Thymus (tissue), 14 donors: ENCODE measurements around the gene FBXO47. TPM values are rescaled to one million over a fixed set of nuclear protein-coding genes. Genes with fewer than 3 reads are reported as not detected.

Experiments used
- DNase-seq, 9 donors: peaks; one replicate each; pipeline ENCODE4 v3.0.0-alpha.2; 2013; ENCODE audit warnings: low spot score in 9 of 9, low read depth in 6 of 9, missing footprints in 1 of 9
- H3K27ac ChIP-seq, 2 donors: one replicate each; pipeline ENCODE4 v1.5.1; 2013; ENCODE audit warnings: control low read depth in 1 of 2, low read depth in 1 of 2, low read length in 1 of 2, mild to moderate bottlenecking in 1 of 2, moderate library complexity in 1 of 2
- H3K27me3 ChIP-seq, 2 donors: one replicate each; pipeline ENCODE4 v1.5.1; 2013; ENCODE audit warnings: low read length in 1 of 2; ENCODE audit not compliant: control insufficient read depth in 2 of 2, insufficient read depth in 1 of 2
- H3K36me3 ChIP-seq, 2 donors: one replicate each; pipeline ENCODE4 v1.5.1; 2013; ENCODE audit warnings: low read length in 1 of 2, mild to moderate bottlenecking in 1 of 2, moderate library complexity in 1 of 2; ENCODE audit not compliant: control insufficient read depth in 2 of 2, insufficient read depth in 2 of 2
- H3K4me1 ChIP-seq, 2 donors: one replicate each; pipeline ENCODE4 v1.5.1; 2013; ENCODE audit warnings: low read length in 2 of 2; ENCODE audit not compliant: control insufficient read depth in 2 of 2, insufficient read depth in 2 of 2
- H3K4me3 ChIP-seq, 2 donors: one replicate each; pipeline ENCODE4 v1.5.1; 2013; ENCODE audit warnings: low read length in 2 of 2, control low read depth in 1 of 2, mild to moderate bottlenecking in 1 of 2
- H3K9me3 ChIP-seq, 2 donors: one replicate each; pipeline ENCODE4 v1.5.1; 2013; ENCODE audit warnings: low read length in 1 of 2, mild to moderate bottlenecking in 1 of 2; ENCODE audit not compliant: control insufficient read depth in 2 of 2, insufficient read depth in 1 of 2
- whole genome bisulfite sequencing: extraction: QIAGEN DNeasy Blood & Tissue Kit; methylation state at CpG from one replicate; pipeline ENCODE4 v1.1.7; 2013; 5-methylcytosine and 5-hydroxymethylcytosine counted together
- long read RNA-seq, 10 donors: transcript quantifications; one replicate each; lab custom pipeline, GENCODE V29; 2026
- polyA plus RNA-seq: library from polyadenylated mRNA; stranded (reverse); fragments of 200-250 nt; gene quantifications from one replicate; pipeline ENCODE4 v1.2.3, GENCODE V29; 2013
- total RNA-seq: library from RNA; stranded (reverse); fragments of 120-200 nt; gene quantifications from one replicate; pipeline ENCODE4 v1.2.4, GENCODE V29; 2013
- donor health status: healthy.

The FBXO47 gene, protein sequence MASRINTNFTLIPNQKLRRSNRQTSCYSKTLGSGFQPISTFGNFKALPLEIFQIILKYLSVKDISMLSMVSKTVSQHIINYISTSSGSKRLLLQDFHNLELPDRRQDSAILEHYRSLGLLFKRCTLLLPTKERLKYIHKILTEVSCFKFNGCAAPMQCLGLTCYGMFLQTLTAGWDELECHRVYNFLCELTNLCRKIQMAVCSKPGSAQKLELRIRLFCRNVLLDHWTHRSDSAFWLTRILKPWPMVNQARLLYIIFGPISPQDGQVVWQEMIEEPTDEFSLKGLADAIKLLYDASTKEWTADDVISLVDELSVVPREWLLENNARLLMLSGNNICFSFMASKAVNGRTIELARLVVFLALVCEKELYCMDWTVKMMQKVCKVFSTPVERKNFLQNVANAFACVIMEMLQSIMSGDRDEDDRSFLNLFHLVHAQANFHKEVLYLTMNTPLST
- not detected for total RNA-seq
- not detected for polyA plus RNA-seq
- long read RNA-seq, donor 1 = 0 reads
- long read RNA-seq, donor 2 = 0 reads
- long read RNA-seq, donor 3 = 0 reads
- long read RNA-seq, donor 4 = 0 reads
- long read RNA-seq, donor 5 = 0 reads
- long read RNA-seq, donor 6 = 0 reads
- long read RNA-seq, donor 7 = 0 reads
- long read RNA-seq, donor 8 = 0 reads
- long read RNA-seq, donor 9 = 0 reads
- long read RNA-seq, donor 10 = 0 reads

DNA sequence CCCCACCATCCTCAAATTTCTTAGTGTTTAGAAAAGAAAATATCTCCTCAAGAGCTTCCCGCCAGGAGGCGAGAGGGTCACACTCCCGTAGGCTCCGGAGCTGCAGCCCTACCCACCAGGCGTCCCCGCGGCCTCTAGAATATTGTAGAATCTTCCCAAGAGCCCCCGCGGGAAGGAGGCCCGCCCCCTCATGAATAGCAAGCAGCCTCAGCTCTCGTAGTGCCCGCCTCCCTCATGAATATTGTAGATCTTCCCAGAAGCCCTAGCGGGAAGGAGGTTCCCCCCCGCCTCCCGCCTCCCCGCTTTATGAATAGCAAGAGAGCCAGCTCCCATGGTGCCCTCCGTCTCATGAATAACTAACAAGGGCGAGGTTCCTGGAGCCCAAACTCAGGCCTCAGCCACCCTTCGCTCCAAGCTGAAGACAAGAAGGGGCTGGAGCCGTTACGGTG is at the start of gene FBXO47:
Gene FBXO47, minus strand, starts transcription at position 114 of the 449 bp plus-strand sequence. CDS start 4,378 bp downstream, outside the sequence.
- H3K4me1 ChIP-seq = peaks cover 4 to 11% of the 10 kb centered on the region in 2 donors
- no peaks in the 10 kb centered on the region for H3K27me3 ChIP-seq
- peak within 1 kb of the TSS; percentile 75 to 82 for H3K27ac ChIP-seq
- no peaks in the 10 kb centered on the region for H3K36me3 ChIP-seq
- WGBS = 26% methylated on average over 21 of the region's 21 CpGs
- H3K9me3 ChIP-seq = peaks cover 0 to 2% of the 10 kb centered on the region in 2 donors
- peak within 1 kb of the TSS; percentile 26 to 34 for H3K4me3 ChIP-seq
- DNase-seq = peak; percentile 66 to 94 (median 77)

DNA sequence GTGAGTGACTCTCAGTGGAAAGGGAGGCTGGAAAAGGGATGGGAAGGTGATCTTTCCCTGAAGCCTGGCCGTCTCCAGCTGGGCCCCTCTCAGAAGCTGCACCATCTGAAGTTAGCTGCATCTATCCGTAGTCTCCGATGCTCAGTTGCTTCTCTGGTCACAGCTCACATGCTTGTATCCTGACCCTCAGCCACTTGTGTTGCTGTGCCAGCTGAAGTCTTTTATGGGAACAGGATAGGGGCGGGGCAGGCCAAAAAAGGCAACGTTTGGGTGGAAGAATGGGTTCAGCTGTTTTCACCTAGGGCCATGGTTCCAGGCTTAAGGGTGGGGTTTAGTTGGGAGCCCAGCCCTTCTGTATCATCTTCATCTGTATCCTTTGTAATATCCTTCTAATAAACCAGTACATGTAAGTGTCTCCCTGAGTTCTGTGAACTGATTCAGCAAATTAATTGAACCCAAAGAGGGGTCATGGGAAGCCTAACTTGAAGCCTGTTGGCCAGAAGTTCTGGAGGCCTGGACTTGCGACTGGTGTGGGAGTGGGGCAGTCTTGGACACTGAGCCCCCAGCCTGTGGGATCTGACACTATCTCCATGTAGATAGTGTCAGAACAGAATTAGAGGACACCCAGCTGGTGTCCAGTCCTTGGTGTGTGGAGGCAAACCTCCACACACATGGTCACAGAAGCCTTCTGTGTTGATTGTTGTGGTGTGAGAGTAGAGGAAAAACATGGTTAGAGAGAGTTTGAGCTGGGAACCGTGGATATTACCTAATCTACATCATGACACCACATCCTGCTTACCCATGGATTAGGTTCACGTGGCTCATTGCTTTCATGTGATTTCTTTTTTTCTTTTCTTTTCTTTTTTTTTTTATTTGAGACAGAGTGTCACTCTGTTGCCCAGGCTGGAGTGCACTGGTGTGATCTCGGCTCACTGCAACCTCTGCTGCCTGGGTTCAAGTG is 49.3 kb upstream of the FBXO47 start:
- 71% methylated on average over 9 of the region's 9 CpGs for WGBS
- Histone ChIP-seq H3K9me3 (no peaks in the 10 kb centered on the region), H3K36me3 (no peaks in the 10 kb centered on the region), H3K4me1 (peaks cover 8 to 23% of the 10 kb centered on the region in 2 donors), H3K4me3 (no peak overlapping the region), H3K27me3 (no peaks in the 10 kb centered on the region), H3K27ac (peak overlapping the region in 1 of 2 donors; percentile 36)
- peak in 3 of 9 donors; percentile 18 to 65 (median 21) for DNase-seq

DNA sequence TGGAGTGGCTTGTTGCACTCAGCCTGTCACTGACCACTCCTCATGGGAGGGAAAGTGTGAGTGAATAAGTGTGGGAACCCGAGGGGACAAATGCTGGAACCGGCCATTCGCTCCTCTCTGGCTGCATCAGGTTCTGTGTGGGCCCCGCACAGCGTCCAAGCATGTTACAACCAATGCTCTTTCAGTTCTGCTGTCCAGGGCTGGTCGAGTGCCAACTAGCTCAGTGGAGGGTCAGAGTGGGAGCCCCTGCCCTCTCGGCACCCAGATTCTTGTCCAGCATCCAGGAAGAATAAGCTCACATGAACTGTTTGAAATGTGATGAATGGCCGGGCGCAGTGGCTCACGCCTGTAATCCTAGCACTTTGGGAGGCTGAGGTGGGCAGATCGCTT is 48.3 kb upstream of the FBXO47 start:
- Histone ChIP-seq H3K36me3 (no peaks in the 10 kb centered on the region), H3K27me3 (no peaks in the 10 kb centered on the region), H3K9me3 (no peaks in the 10 kb centered on the region), H3K4me3 (no peak overlapping the region), H3K4me1 (peaks cover 8 to 23% of the 10 kb centered on the region in 2 donors), H3K27ac (no peak overlapping the region)
- 96% methylated on average over 11 of the region's 11 CpGs for WGBS
- DNase-seq = no peak

DNA sequence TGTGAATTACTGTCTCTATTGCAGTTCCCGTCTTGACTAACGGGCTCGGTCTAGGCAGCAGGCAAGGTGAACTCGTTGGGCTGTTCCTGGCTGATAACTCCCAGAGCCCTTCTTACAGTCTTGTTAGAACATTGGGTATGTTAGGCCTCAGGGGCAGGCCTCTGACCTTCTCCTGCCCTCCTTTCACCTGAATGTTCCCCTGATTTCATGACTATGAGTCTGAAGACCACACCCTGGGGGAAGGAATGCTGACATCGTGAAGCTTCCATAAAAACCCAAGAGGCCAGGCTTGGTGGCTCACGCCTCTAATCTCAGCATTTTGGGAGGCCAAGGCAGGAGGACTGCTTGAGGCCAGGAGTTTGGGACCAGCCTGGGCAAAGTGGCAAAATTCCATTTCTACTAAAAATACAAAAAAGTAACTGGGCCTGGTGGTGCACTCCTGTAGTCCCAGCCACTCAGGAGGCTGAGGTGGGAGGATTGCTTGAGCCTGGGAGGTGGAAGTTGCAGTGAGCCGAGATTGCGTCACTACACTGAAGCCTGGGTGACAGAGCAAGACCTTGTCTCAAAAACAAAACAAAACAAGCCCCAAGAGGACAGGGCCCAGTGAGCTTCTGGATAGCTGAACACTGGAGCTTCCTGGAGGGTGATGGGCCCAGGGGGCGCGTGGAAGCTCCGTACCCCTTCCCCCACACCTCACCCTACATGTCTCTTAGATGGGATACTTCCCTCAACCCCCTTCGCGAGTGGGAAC is 47.8 kb upstream of the FBXO47 start:
- WGBS = 97% methylated on average over 13 of the region's 13 CpGs
- no peaks in the 10 kb centered on the region for H3K9me3 ChIP-seq
- H3K36me3 ChIP-seq = no peaks in the 10 kb centered on the region
- H3K4me1 ChIP-seq = peaks cover 8 to 23% of the 10 kb centered on the region in 2 donors
- H3K4me3 ChIP-seq = no peak overlapping the region
- H3K27ac ChIP-seq = no peak overlapping the region
- DNase-seq = no peak
- no peaks in the 10 kb centered on the region for H3K27me3 ChIP-seq

DNA sequence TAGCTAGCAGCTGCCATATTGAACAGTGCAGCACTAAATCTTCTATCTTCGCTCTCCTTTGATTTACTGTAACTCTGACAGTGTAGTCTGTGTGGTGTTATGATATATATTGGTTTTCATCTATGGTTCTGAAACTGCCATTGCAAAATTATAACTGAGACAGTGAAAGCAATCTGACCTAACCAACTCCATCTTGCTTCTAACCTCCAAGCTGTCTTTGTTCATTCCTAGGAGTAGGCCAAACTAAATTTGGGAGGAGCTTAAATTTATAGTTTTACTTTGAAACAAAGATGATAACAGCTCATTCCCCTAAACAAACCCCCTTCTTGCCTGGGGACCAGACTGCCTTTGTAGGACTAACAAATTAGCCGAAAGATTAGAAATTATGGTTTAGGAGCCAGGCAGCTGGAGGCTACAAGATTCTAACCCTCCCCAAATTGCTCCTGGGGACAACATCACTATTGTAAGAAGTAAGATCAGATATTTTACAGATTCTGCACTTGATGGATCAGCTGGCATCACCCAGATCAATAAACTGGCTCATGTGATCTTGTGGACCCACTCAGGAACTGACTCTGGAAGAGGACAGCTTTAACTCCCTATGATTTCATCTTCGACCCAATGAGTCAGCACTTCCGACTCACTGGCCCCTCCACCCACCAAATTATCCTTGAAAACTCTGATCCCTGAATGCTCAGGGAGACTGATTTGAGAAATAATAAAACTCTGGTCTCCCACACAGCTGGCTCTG is 47.0 kb upstream of the FBXO47 start:
- Histone ChIP-seq H3K4me3 (no peak overlapping the region), H3K36me3 (no peaks in the 10 kb centered on the region), H3K27ac (no peak overlapping the region), H3K27me3 (peaks cover 0 to 2% of the 10 kb centered on the region in 2 donors), H3K4me1 (peaks cover 8 to 23% of the 10 kb centered on the region in 2 donors), H3K9me3 (no peaks in the 10 kb centered on the region)
- WGBS = 96% methylated on average over 4 of the region's 4 CpGs
- DNase-seq = no peak

DNA sequence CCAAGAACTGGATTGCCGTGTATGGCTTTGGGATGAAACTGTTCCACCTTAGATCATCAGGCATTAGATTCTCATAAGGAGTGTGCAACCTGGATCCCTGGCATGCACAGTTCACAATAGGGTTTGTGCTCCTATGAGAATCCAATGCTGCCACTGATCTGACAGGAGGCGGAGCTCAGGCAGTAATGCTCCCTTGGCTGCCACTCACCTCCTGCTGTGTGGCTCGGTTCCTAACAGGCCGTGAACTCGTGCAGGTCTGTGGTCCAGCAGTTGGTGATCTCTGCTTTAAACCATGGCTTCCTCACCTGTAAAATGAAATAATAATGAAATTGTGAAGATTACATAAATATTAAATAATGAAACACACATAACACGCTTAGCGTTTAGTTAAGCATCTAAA is 45.5 kb upstream of the FBXO47 start:
- Histone ChIP-seq H3K27me3 (peaks cover 0 to 2% of the 10 kb centered on the region in 2 donors), H3K9me3 (no peaks in the 10 kb centered on the region), H3K36me3 (no peaks in the 10 kb centered on the region), H3K4me1 (peaks cover 8 to 11% of the 10 kb centered on the region in 2 donors), H3K4me3 (no peak overlapping the region), H3K27ac (no peak overlapping the region)
- no peak for DNase-seq
- whole genome bisulfite sequencing = 97% methylated on average over 7 of the region's 7 CpGs

DNA sequence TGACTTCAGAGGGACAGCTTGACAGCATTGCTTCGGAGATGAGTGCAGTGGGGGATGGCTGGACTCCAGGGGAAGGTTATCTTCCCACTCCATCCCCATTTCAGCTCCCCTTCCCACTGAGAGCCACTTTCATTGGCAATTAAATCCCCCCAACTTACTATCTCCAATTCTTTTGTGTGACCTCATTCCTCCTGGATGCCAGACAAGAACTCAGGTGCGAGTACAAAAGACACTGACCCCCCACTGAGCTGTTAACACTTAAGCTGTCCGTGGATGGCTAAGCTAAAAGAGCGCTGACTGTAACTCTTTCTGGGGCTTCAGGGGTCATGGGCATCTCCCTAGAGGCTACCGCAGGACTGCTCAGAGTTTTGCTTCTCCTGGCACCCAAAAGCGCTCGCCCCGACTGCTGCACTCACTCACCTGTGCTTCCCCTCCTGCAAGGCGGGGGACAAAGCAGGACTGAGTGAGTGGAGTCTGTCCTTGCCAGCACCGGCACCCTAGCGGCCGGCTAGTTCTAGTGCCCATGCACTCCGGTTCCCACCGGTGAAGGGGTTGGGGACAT is 44.8 kb upstream of the FBXO47 start:
- no peak overlapping the region for H3K27ac ChIP-seq
- no peak overlapping the region for H3K4me3 ChIP-seq
- peaks cover 0 to 2% of the 10 kb centered on the region in 2 donors for H3K27me3 ChIP-seq
- H3K36me3 ChIP-seq = no peaks in the 10 kb centered on the region
- DNase-seq = no peak
- WGBS = 93% methylated on average over 14 of the region's 14 CpGs
- H3K4me1 ChIP-seq = peaks cover 4% of the 10 kb centered on the region in 2 donors
- H3K9me3 ChIP-seq = no peaks in the 10 kb centered on the region
